HG03108 (cell line): ENCODE data around the gene ADH4.
"Not testable (repeated sequence)": the region's sequence is repeated elsewhere in the genome, so short reads cannot be mapped to it uniquely, and the experiment has no call there.

Experiments used
- ATAC-seq: cut with Tn5 transposase; IDR thresholded peaks from one replicate; pipeline ENCODE4 v1.9.1; 2021; ENCODE audit warnings: moderate library complexity; ENCODE audit not compliant: unreplicated experiment

Gene ADH4

DNA sequence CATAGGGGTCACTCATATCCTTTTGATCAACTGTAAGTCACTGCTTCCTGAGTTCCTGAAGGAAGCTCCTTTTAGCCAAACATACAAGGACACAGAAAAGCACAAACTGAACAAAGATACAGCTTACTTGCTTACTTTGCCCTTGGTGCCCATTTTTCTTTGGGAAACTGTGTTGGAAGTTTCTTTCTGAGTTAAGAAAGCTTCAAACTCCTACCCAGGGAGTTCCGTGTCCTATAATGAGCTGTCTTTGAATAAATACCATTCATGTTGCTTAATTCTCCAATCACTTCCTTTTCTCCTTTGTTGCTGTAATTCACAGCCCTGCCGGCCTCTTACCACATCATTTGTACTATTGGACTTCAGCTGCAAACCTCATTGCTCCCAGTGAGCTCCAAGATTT, at the start of gene ADH4:
Gene ADH4, minus strand, starts transcription at position 228 of the 400 bp plus-strand sequence. Its CDS starts 75 bp downstream, at position 153.
- no peak for ATAC-seq

DNA sequence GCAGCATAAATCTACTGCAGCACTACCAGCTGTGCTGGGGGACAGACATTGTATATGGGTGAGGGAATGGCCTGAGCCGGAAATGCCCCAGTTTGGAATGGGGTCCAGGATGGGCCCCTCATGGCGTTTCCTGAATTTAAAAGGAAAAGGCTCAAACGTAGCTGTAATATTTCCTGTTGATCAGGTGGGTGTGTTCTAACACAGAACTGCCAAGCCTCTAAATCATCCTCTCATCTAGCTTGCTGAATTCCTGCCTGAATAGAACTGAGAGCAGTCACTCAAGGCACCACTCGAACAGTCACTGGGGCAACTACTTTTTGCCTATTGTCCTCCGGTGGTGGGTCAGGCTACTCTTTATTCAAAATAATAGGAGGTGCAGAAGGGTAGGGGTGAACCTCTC, 46.2 kb upstream of the ADH4 start:
- no peak for ATAC-seq

DNA sequence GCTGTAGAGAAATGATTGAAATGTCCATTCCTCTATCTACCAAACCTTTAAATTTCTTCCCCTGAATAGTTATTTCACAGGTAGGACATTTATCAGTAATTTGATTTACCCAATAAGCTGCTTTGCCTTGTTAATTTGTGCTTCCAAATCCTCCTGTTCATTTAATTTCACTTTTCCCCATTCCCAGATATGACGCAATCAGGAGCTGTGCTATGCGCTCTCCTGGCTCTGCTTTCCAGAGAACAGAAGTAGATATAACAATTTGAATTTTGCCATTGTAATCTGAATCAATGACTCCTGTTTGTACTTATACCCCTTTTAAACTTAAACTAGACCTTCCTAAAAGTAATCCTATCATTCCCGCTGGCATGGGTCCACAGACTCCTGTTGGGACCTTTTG, 45.8 kb upstream of the ADH4 start:
- ATAC-seq: not testable (repeated sequence)

DNA sequence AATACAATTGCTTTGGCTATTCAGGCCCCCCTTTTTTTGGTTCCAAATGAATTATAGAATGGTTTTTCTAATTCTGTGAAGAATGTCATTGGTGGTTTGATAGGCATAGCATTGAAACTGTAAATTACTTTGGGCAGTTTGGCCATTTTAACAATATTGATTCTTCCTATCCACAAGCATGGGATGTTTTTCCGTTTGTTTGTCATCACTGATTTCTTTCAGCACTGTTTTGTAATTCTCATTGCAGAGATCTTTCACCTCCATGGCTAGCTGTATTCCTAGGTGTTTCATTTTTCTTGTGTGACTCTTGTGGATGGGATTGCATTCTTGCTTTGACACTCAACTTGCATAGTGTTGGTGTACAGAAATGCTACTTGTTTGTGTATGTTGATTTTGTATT, 41.9 kb upstream of the ADH4 start:
- ATAC-seq: no peak

DNA sequence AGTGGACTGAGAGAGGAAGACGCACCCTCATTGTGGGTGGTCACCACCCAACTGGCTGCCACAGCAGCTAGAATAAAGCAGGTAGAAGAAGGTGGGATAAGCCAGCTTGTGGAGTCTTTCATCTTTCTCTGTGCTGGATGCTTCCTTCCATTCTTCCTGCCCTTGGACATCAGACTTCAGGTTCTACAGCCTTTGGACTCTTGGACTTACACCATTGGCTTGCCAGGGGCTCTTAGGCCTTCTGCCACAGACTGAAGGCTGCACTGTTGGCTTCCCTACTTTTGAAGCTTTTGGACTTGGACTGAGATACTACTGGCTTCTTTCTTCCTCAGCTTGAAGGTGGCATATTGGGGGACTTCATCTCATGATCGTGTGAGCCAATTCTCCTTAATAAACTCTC, 41.5 kb upstream of the ADH4 start:
- ATAC-seq: no peak

DNA sequence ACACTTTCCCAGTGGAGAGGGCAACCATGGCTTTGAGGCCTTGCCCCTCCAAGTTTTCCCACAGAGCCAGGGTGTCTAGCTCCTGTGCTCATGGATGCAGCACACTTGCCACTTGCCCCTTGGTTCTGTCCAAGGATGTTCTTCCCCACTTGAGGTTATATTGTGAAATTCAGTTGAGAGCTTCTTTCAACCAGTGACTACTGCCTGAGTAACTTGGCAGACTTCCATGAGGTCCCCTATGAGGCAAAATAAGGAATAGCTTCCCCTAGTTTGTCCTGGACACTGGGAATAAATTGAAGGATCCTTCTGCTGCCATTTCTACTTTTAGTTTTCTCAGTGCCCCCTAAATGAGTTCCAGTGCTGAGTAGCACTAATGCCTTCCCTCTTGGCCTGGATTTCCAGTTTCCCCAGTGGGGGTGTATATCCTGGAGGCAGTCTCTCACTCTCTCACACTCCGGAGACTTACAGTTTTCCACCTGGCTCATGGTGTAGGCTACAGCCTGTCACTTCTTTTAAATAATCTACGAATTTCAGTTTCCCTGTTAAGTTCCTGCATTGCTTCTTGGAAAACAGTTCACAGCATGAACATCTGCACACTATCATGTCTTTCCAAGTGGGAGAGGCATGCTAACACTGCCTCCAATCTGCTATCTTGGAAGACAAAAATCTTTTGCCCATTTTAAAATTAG, 36.4 kb upstream of the ADH4 start:
- no peak for ATAC-seq

DNA sequence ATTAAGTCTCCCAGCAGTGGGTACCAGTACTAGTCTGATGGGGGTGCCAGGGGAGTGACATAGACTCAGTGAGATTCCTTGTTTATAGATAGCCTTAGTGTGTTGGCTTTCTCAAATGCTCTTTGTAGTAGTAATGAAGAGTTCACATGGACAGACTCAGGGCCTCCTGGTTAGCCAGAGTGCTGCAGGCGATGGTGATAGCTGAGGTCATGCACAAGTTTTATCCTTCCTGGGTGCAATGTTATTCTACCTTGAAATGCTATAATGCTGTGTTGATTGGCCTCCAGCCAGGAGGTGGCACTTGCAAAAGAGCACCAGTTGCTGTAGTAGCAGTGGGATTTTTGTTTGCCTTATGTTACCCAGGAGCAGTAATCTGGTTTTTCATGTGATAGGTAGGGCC, 35.5 kb upstream of the ADH4 start:
- no peak for ATAC-seq

DNA sequence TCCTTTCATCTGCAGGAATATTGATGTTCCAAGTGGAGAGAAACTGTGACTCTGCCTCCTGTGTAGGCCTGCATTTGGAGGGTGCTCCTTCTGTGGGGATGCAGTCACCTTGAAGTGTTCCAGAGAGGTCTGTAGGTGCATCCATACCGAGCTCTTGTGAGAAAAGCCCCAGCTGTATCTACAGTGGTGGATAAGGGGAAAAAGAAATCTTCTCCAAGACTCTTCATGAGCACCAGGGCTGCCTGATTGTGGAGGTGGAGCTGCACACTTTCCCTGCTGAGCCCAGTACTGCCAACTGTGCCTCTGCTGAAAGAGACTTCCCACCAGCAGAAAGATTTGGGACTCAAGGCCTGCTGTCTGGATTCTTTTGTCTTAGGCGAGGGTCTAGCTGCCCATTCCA, 35.1 kb upstream of the ADH4 start:
- ATAC-seq: no peak

DNA sequence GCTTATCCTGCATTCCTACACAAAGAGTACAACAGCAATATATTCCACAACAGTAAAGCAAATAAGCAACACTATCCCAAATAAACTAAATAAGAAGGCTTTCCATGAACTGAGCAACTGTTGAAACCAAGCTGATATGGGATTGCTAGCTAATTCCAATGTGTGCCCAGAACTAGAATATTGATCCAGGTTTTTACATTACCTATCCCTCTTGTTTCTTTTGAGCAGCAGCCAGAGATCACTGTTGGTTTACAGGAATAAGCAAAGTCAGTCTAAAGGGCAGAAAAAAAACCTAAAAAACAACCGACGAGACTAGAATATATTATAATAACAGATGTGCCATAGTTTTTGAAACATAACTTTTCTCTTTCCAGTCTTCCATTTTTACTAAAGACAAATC, 22.4 kb upstream of the ADH4 start:
- ATAC-seq: no peak

DNA sequence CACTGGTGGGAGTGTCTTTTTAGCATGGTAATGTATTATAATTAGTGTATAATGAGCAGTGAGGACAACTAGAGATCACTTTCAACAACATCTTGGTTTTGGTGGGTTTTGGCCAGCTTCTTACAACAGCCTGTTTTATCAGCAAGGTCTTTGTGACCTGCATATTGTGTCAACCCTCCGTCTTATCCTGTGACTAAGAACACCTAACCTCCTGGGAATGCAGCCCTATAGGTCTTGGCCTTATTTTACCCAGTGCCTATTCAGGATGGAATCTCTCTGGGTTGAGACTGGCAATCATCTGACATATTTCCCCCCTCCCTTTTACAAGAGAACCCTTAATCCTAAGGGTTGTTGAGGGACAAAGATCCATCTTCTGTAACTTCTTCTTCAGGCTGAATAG, 21.9 kb upstream of the ADH4 start:
- ATAC-seq: no peak

DNA sequence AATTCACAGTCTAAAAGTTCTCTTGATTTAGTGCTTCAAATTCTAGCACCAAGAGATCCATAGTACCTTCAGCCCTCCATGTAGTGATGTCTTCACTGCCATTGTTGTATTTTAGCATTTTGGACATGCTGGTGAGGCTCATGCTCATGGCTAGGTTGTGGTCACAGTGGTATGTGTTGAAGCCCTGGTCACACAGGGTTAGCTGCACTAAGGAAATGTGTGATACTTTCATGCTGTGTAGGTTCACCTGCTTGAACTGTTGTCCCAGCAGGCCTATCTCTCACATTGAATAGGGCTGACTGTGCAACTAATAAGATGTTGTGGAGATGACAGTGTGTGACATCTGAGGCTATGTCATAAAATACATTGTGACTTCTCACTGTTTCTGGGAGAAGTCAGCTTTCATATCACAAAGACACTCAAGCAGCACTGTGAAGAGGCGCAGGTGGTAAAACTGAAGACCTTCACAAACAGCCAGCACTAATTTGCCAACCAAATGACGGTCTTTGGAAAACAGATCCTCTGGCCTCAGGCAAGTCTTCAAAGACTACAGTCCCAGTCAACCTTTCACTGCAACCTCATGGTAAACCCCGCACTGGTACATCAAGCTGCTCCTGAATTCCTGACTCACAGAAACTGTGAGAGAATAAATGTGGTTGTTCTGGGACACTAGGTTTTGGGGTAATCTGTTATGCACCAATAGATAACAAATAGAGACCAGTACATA, 17.4 kb upstream of the ADH4 start:
- ATAC-seq: no peak

DNA sequence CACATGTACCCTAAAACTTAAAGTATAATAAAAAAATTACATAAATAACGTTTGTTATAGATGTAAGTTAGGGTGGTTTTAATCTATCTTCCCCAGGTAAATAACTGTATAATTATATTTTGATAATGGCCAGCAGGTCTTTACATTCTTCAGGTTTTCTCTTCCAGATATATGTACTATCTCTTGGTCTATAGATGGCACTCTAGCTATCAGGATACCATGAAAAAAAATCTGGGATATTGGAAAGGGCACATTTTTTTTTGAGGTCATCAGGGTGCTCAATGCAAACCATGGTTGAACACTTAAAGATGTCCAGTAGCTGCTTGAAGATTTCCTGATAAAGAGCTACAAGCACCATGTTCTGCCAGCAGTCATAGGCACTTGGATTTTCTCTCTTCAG, 15.6 kb upstream of the ADH4 start:
- no peak for ATAC-seq

DNA sequence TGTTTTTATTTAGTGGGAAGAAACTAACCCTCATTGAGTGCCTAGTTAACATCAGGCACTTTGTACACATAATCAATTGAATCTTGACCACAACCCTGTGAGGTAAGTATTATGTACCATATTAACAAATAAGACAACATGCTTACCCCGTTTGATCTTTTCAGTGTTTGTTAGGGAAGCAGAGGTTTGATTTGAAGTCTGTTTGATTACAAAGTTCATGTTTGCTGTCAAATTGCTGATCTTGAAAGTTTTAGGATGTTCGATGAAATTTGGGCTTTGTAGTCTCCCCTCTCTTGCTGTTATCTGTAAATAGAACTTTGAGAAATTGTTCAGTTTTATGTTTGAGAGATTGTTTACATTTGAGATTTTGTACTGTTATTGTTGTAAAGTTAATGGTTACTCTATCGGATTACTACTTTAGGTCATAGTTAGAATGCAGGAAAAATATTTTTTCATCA, 13.4 kb upstream of the ADH4 start:
- no peak for ATAC-seq

DNA sequence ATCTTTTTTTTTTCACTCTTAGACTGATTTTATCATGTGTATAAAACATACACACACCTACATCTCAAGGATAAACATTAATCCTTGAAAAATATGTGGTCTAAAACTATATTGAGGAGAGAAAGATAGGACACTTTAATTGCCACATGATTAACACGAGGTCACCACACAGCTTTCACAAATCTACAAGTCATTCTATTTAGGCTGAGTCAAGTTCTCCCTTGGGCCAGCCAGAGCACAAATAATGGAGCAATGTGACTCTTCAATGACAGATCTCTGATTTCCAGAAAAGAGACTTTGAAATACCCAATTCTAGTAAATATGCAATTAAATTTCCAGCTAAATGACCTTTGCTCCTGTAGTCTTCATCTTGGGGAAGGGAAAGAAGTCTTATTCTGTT, 12.9 kb upstream of the ADH4 start:
- ATAC-seq: no peak

DNA sequence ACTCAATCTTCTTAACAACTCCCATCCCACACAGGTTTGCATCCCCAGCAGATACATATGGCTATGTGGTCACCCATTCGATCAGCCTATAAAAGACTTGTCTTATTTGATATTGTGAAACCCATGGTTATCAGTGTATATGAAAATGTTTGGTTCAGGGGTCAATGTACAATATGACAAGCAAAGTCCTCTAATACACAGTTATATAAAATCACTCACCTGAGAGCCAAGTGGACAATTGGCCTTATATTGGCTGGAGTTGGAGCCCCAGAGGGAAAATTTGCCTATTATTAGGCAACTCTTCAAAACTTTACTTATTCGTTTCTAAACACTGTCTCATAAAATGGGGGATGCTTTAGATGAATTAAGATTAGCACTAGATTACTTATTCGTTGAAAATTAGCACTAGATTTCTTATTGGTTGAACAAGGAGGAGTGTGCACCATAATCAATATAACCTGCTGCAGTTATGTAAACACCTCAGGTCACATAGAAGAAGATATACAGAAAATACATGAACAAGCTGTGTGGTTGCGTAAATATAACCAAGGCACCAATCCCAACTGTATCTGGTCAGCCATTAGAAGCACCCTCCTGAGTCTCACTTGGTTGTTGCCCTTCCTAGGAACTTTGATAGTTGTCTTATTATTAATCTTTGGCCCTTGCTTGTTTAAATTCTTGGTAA, 10.7 kb upstream of the ADH4 start:
- no peak for ATAC-seq

DNA sequence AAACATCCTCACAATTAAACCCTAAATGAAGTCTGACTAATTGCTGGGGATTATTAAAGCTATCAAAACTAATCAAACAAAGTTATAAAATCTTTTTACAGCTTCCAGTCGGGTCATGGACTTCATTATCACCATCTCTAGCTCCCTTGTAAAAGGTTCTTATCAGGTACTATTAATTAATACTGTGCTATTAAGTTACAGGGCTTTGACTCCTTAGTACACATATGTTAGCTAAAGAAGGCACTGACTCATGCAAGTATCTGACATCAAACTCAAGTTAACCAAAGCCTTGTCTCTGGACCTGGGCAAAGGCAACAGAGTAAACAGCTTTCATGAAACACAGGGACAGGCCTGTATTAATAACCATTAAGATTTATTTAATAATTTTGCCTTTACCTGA, 7.9 kb upstream of the ADH4 start:
- ATAC-seq: no peak

DNA sequence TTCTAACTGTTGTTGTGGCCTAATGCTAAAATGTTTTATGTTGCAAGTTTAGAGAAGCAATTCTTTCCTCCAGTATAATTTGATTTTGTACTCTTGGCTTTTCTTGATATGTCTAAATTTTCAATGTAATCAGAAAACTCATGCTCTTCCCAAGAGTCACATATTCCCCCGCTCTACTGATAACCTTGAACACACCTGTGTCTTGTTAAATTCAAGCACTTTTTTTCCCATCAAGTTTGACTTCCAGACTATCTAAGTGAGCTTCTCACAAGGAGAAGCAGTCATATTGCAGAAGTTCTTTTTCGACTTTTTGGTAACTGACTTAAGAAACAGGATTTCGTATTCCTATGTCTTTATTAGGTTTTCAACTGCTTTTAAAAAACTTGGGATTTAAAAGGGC, 7.4 kb upstream of the ADH4 start:
- ATAC-seq: no peak

DNA sequence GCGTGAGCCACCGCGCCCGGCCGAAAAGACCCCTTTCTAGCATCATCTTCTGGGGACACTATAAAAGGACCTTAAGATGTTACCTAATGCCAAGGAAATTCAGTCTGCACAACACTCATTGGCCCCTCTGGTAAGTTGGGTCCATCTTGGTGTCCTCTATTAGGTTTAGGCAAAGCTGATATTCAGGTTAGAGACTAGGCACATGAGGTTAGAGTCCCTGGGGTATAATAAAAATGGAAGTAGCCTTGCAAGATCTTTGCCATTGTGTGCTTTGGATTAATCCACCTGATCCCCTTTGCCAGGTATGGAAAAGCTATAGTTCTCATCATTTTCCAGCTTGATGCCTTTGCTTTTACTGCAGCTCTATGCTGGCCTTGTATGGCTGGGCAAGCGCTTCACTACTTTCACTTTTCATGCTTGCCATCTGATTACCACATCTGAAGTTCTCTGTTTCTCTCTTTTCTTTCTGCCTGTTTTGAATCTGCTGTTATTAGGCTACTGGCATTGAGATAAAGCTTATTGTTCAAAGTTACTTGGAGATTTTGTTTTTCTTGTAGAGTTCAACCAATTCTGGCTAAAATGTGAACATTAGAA, 5.4 kb upstream of the ADH4 start:
- no peak for ATAC-seq

DNA sequence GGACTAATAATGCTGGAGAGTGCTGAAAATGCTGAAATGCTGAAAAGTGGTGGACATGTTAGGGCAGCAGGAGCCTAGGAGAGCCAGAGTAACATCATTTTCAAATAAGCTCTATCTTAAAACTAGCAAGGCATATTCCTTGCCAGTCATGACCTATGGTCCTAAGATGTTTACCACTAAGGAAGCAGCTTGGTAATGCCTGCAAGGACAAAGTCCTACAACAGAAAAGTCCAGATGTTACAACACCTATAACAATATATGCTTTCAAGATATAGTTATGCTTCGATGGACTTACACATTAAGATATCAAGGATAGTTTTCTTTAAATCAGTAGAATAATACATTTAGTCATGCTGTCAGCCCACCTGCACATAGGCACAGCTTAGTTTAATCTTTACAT, 4.5 kb upstream of the ADH4 start:
- no peak for ATAC-seq

DNA sequence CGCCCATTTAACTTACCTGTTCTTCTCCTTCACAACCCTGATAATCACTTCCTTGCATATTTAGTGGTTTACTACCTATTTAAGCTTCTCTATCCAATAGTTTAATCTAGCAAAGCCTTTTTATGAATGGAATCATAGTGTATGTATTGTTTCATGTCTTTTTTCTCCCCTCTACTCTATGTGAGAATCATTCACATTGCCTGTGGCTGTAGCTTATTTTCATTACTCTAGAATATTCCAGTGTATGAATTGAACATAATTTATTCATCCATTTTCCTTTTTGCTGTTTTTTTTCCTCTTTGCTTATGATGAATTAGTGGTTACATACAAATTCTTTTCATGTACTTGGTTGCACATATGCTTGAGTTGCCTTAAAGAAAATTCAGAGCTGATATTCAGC, 490 bp upstream of the ADH4 start:
- no peak for ATAC-seq

DNA sequence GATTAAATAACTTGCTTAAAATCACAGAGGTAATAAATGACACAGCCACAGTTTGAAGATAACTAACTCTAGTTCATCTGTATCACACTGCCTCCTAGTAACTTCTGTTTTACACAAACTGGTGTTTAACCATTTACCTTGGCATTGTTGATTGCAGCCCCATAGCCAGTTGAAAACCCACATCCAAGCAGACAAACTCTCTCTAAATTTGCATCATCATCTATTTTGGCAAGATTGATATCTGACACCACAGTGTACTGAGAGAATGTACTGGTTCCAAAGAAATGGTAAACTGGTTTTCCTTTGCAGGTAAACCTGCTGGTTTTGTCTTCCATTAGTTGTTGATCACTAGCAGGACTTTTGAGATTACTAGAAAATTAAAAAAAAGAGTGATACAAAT, 7.8 kb downstream of the ADH4 start:
- ATAC-seq: no peak
